GM21723 (cell line): ENCODE data around the gene ESRRB.

Experiments used
- ATAC-seq: cut with Tn5 transposase; IDR thresholded peaks from one replicate; pipeline ENCODE4 v1.9.1; 2021; ENCODE audit warnings: mild to moderate bottlenecking, moderate library complexity; ENCODE audit not compliant: unreplicated experiment

The ESRRB gene

GRCh38 chr14:76351941-76352340 is 24.0 kb upstream of the ESRRB start:
- no peak for ATAC-seq

GRCh38 chr14:76352639-76353281 is 23.2 kb upstream of the ESRRB start:
- ATAC-seq: no peak

- no peak for ATAC-seq
Measured at GRCh38 chr14:76354310-76354709, 21.6 kb upstream of the ESRRB start.

GRCh38 chr14:76355771-76356170 is 20.2 kb upstream of the ESRRB start:
- ATAC-seq: no peak

GRCh38 chr14:76371066-76371465 is 4.9 kb upstream of the ESRRB start:
- no peak for ATAC-seq

GRCh38 chr14:76373456-76373855 is 2.5 kb upstream of the ESRRB start:
- ATAC-seq: no peak

GRCh38 chr14:76375484-76375883 is 453 bp upstream of the ESRRB start:
- ATAC-seq: no peak

- no peak for ATAC-seq
Measured at GRCh38 chr14:76376409-76376877, 506 bp downstream of the ESRRB start.

- no peak for ATAC-seq
Measured at GRCh38 chr14:76376878-76377734, 1.2 kb downstream of the ESRRB start.

GRCh38 chr14:76377735-76378074 is 1.8 kb downstream of the ESRRB start:
- no peak for ATAC-seq

GRCh38 chr14:76380991-76381390 is 5.1 kb downstream of the ESRRB start:
- ATAC-seq: no peak

- no peak for ATAC-seq
Measured at GRCh38 chr14:76381817-76382494, 6.0 kb downstream of the ESRRB start.

GRCh38 chr14:76382495-76382832 is 6.5 kb downstream of the ESRRB start:
- ATAC-seq: no peak

GRCh38 chr14:76385435-76385834 is 9.5 kb downstream of the ESRRB start:
- ATAC-seq: no peak

- no peak for ATAC-seq
Measured at GRCh38 chr14:76386944-76387782, 11.2 kb downstream of the ESRRB start.

GRCh38 chr14:76389841-76390240 is 13.9 kb downstream of the ESRRB start:
- ATAC-seq: no peak

- ATAC-seq: no peak
Measured at GRCh38 chr14:76390621-76391020, 14.7 kb downstream of the ESRRB start.

- ATAC-seq: no peak
Measured at GRCh38 chr14:76391981-76392690, 16.2 kb downstream of the ESRRB start.

GRCh38 chr14:76394569-76394968 is 18.6 kb downstream of the ESRRB start:
- ATAC-seq: no peak

GRCh38 chr14:76395161-76395560 is 19.2 kb downstream of the ESRRB start:
- ATAC-seq: no peak
